GM12872 (cell line): ENCODE data around the gene CDH4.

Experiments
- CTCF ChIP-seq: IDR thresholded peaks from 3 replicates; pipeline ENCODE4 v1.5.1; 2011; ENCODE audit warnings: low read depth, mild to moderate bottlenecking, low read length, moderate library complexity; ENCODE audit not compliant: insufficient read depth

Gene CDH4

GRCh38 chr20:61801065-61801360, 549.0 kb downstream of the CDH4 start:
- TF ChIP-seq CTCF = no peak

GRCh38 chr20:61801428-61801827, 549.4 kb downstream of the CDH4 start:
- TF ChIP-seq CTCF = no peak

- no peak for TF ChIP-seq CTCF
These were observed 549.9 kb downstream of the CDH4 start for GRCh38 chr20:61801857-61802442.

- no peak for TF ChIP-seq CTCF
These were observed 550.8 kb downstream of the CDH4 start for GRCh38 chr20:61802721-61803311.

- TF ChIP-seq CTCF = no peak
These were observed 551.4 kb downstream of the CDH4 start for GRCh38 chr20:61803416-61803914.

- no peak for TF ChIP-seq CTCF
These were observed 552.1 kb downstream of the CDH4 start for GRCh38 chr20:61803915-61804751.

- TF ChIP-seq CTCF = no peak
These were observed 552.8 kb downstream of the CDH4 start for GRCh38 chr20:61804752-61805295.
